HFFc6 (cell line): ENCODE measurements around the gene JHY. TPM values are rescaled to one million over a fixed set of nuclear protein-coding genes. Genes with fewer than 3 reads are reported as not detected.
A peak's percentile ranks its signal among the peaks of the same experiment; 100 is the strongest.

Experiments used
- DNase-seq: peaks from one replicate; pipeline ENCODE4 v3.0.0-alpha.2; 2018
- H3K27ac Mint-ChIP-seq: 2 replicates; pipeline ENCODE4 v1.8.0; 2020; ENCODE audit warnings: mild to moderate bottlenecking, mixed read lengths
- H3K27me3 Mint-ChIP-seq: 2 replicates; pipeline ENCODE4 v1.8.0; 2021; ENCODE audit warnings: mild to moderate bottlenecking, moderate library complexity, mixed read lengths; ENCODE audit not compliant: insufficient read depth
- H3K36me3 Mint-ChIP-seq: 2 replicates; pipeline ENCODE4 v1.8.0; 2021; ENCODE audit warnings: low read depth, mixed read lengths
- H3K4me1 Mint-ChIP-seq: 2 replicates; pipeline ENCODE4 v1.8.0; 2020; ENCODE audit warnings: low read depth, mixed read lengths
- H3K4me3 Mint-ChIP-seq: 2 replicates; pipeline ENCODE4 v1.8.0; 2020; ENCODE audit warnings: mild to moderate bottlenecking, moderate library complexity, mixed read lengths
- H3K9me3 Mint-ChIP-seq: 2 replicates; pipeline ENCODE4 v1.8.0; 2020; ENCODE audit warnings: mild to moderate bottlenecking, mixed read lengths
- CTCF ChIP-seq: fragments of 200-600 bp; sonication (generic); IDR thresholded peaks from 2 replicates; pipeline ENCODE4 v1.5.0; 2021; ENCODE audit warnings: antibody characterized with exemption, mild to moderate bottlenecking
- total RNA-seq, 6 experiments: library from RNA; stranded (reverse); fragmentation: NEBNext Ultra II Directional; extraction: Animal tissue kit (Norgen Biotek cat#: 25700); gene quantifications; 2 replicates in 1 of 6; 3 replicates in 5 of 6; pipeline ENCODE4 v1.2.3, GENCODE V29; 2021

JHY gene
- total RNA-seq, 6 experiments from 2014 or later, result 5.2 to 6.4 (median 5.7) TPM

GRCh38 chr11:122900587-122901202 is 18.1 kb downstream of the JHY start:
- H3K36me3 Mint-ChIP-seq, result peaks cover 19% of the 10 kb centered on the region
- DNase-seq, result no peak
- peaks cover 2% of the 10 kb centered on the region for H3K27me3 Mint-ChIP-seq
- H3K9me3 Mint-ChIP-seq, result peaks cover 5% of the 10 kb centered on the region
- TF ChIP-seq CTCF, result no peak
- H3K4me1 Mint-ChIP-seq, result peaks cover 30% of the 10 kb centered on the region
- H3K27ac Mint-ChIP-seq, result peak overlapping the region; percentile 49
- no peak overlapping the region for H3K4me3 Mint-ChIP-seq

- H3K27me3 Mint-ChIP-seq, result peaks cover 2% of the 10 kb centered on the region
Observed at GRCh38 chr11:122902951-122903350, 20.4 kb downstream of the JHY start.

GRCh38 chr11:122910775-122911174 is 28.2 kb downstream of the JHY start:
- Mint-ChIP-seq H3K36me3 (no peaks in the 10 kb centered on the region), H3K4me3 (no peak overlapping the region), H3K27me3 (no peaks in the 10 kb centered on the region), H3K4me1 (no peaks in the 10 kb centered on the region), H3K9me3 (no peaks in the 10 kb centered on the region), H3K27ac (no peak overlapping the region)
- peak; percentile 66 for TF ChIP-seq CTCF
- DNase-seq, result peak; percentile 34

More at GRCh38 chr11:122902951-122903350, 20.4 kb downstream of the JHY start:
- Mint-ChIP-seq H3K36me3 (peaks cover 13% of the 10 kb centered on the region; the same call in 1 of the 2 replicates), H3K9me3 (no peaks in the 10 kb centered on the region), H3K4me1 (peaks cover 20% of the 10 kb centered on the region), H3K4me3 (no peak overlapping the region), H3K27ac (no peak overlapping the region)
- no peak for DNase-seq
- no peak for TF ChIP-seq CTCF

GRCh38 chr11:122917311-122917710 is 34.8 kb downstream of the JHY start:
- Mint-ChIP-seq H3K9me3 (no peaks in the 10 kb centered on the region), H3K27me3 (no peaks in the 10 kb centered on the region), H3K4me1 (peaks cover 9% of the 10 kb centered on the region), H3K4me3 (no peak overlapping the region), H3K27ac (no peak overlapping the region), H3K36me3 (no peaks in the 10 kb centered on the region)
- DNase-seq, result peak; percentile 8
- no peak for TF ChIP-seq CTCF

GRCh38 chr11:122918734-122919133 is 36.2 kb downstream of the JHY start:
- Mint-ChIP-seq H3K9me3 (no peaks in the 10 kb centered on the region), H3K4me3 (no peak overlapping the region), H3K27me3 (no peaks in the 10 kb centered on the region), H3K36me3 (no peaks in the 10 kb centered on the region), H3K27ac (no peak overlapping the region), H3K4me1 (peaks cover 15% of the 10 kb centered on the region)
- no peak for DNase-seq
- no peak for TF ChIP-seq CTCF
